AG04450 (cell line): ENCODE data around the gene CDKAL1. TPM values are rescaled to one million over a fixed set of nuclear protein-coding genes. Genes with fewer than 3 reads are reported as not detected.

Experiments
- CTCF ChIA-PET: fragments of 300-600, 350-600 bp; formaldehyde crosslinking; extraction: SDS; loops from one replicate; lab custom pipeline; 2022; ENCODE audit warnings: antibody characterized with exemption, inconsistent platforms; lab: Charles Lee
- POLR2A ChIA-PET: fragments of 350-600 bp; formaldehyde crosslinking; extraction: SDS; loops from one replicate; lab custom pipeline; 2021; ENCODE audit warnings: antibody characterized with exemption, inconsistent platforms; lab: Yijun Ruan, JAX
- DNase-seq: peaks from one replicate; pipeline ENCODE4 v3.0.0-alpha.2; 2011; ENCODE audit warnings: low read depth, low spot score
- H3K27ac ChIP-seq: one replicate; pipeline ENCODE4 v1.5.1; 2012; ENCODE audit warnings: low read depth, low read length, control low read depth
- H3K27me3 ChIP-seq: one replicate; pipeline ENCODE4 v1.6.0; 2012; ENCODE audit warnings: low read length; ENCODE audit not compliant: control insufficient read depth, insufficient read depth
- H3K4me3 ChIP-seq: 2 replicates; pipeline ENCODE4 v1.5.1; 2011; ENCODE audit warnings: mild to moderate bottlenecking, low read depth, low read length, control low read depth
- H3K9me3 ChIP-seq: 2 replicates; pipeline ENCODE4 v1.5.1; 2012; ENCODE audit warnings: low read length; ENCODE audit not compliant: control insufficient read depth, insufficient read depth
- CTCF ChIP-seq: IDR thresholded peaks from 2 replicates; pipeline ENCODE4 v1.5.1; 2011; ENCODE audit warnings: low read depth, low read length, control low read depth, inconsistent platforms
- polyA plus RNA-seq: library from polyadenylated mRNA; depleted of rRNA; stranded (reverse); fragments of >200 nt; gene quantifications from 2 replicates; pipeline ENCODE4 v1.2.3, GENCODE V29; 2011

CDKAL1 gene
- polyA plus RNA-seq, 1 experiment, result 9.2 TPM

DNA sequence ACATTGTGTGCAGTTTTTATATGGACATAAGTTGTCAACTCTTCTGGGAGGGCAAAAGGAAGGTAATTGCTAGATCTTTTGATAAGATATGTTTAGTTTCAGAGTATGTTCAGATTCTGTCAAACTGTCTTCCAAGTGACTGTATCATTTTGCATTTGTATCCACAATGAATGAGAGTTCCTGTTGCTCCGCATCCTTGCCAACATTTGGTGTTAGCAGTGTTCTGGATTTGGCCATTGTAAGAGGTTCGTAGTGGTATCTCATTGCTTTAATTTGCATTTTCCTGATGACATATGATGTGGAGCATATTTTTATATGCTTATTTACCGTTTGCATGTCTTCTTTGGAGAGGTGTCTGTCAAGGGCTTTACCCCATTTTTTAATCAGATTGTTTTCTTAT lies 150.2 kb downstream of the CDKAL1 start:
- H3K27me3 ChIP-seq, result no peaks in the 10 kb centered on the region
- no peak overlapping the region for H3K4me3 ChIP-seq
- ChIA-PET POLR2A (no interaction called here), CTCF (no interaction called here)
- no peak for TF ChIP-seq CTCF
- DNase-seq, result no peak
- no peak overlapping the region for H3K27ac ChIP-seq
- H3K9me3 ChIP-seq, result no peaks in the 10 kb centered on the region

- no peak for TF ChIP-seq CTCF
- H3K9me3 ChIP-seq, result no peaks in the 10 kb centered on the region
- no peak overlapping the region for H3K4me3 ChIP-seq
- POLR2A ChIA-PET, result no interaction called here
- CTCF ChIA-PET, result interaction anchor here (0.5 kb wide), 1 partner anchor 41 kb away, joined by 7 read pairs; no protein-coding TSS in a partner anchor
- no peak overlapping the region for H3K27ac ChIP-seq
- no peak for DNase-seq
- H3K27me3 ChIP-seq, result no peaks in the 10 kb centered on the region
These were observed 151.9 kb downstream of the CDKAL1 start for GRCh38 chr6:20686142-20686541.

DNA sequence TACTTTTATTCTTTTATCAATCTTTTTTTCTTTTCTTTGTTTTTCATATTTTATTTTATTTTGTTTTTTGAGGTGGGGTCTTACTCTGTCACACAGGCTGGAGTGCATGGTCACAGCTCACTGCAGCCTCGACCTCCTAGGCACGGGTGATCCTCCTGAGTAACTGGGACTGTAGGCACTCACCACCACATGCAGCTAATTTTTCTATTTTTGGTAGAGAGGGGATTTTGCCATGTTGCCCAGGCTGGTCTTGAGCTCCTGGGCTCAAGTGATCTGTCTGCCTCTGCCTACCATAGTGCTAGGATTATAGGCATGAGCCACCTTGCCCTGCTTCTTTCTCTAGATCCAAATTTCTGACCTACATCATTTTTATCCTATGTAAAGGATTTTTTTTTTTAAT lies 153.2 kb downstream of the CDKAL1 start:
- Histone ChIP-seq H3K9me3 (no peaks in the 10 kb centered on the region), H3K4me3 (no peak overlapping the region), H3K27me3 (no peaks in the 10 kb centered on the region), H3K27ac (no peak overlapping the region)
- POLR2A ChIA-PET, result no interaction called here
- no peak for DNase-seq
- no peak for TF ChIP-seq CTCF
- CTCF ChIA-PET, result no interaction called here

DNA sequence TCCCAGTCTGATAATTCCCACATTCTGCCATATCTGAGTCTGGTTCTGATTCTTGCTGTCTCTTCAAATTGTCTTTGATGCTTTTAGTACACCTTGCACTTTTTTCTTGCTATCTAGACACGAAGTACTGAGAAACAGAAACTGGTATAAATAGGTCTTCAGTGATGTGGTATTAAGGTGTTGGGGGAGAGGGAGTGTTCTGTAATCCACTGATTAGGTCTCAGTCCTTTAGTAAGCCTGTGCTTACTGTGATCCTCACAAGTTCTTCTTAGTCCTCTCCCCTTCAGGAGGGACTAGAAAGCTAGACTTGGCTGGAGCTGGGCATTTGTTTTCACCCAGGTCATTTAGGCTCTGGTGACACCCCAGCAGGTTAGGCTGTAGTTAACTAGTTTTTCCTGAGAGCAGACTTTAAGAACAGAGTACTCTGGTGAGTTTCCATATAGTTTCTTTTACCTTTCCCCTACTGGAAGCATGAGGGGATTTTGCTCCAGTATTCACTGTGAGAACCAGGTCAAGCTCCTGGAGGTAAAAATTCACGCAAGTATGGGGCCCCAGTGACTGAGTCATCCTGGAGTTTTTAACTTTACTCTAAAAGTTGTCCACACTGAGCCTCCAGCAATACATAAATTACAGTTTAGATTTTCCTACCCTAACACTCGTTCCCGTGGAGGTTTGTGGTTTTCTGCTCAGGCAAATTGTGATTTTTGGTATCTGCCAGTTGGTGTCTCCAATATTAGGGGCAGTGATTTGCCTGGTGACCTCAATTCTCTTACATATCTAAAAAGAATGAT lies 154.6 kb downstream of the CDKAL1 start:
- no peak overlapping the region for H3K4me3 ChIP-seq
- POLR2A ChIA-PET, result no interaction called here
- no peak for DNase-seq
- no peak overlapping the region for H3K27ac ChIP-seq
- no peaks in the 10 kb centered on the region for H3K27me3 ChIP-seq
- CTCF ChIA-PET, result interaction anchor here (0.6 kb wide), 1 partner anchor 1200 kb away, joined by 3 read pairs; no protein-coding TSS in a partner anchor
- no peak for TF ChIP-seq CTCF
- H3K9me3 ChIP-seq, result no peaks in the 10 kb centered on the region

- Histone ChIP-seq H3K4me3 (no peak overlapping the region), H3K27me3 (no peaks in the 10 kb centered on the region), H3K27ac (no peak overlapping the region), H3K9me3 (no peaks in the 10 kb centered on the region)
- TF ChIP-seq CTCF, result no peak
- ChIA-PET CTCF (no interaction called here), POLR2A (no interaction called here)
- DNase-seq, result no peak
These were observed 156.9 kb downstream of the CDKAL1 start for GRCh38 chr6:20691185-20691584.
